ENCODE results near the gene ETV3.

DNA sequence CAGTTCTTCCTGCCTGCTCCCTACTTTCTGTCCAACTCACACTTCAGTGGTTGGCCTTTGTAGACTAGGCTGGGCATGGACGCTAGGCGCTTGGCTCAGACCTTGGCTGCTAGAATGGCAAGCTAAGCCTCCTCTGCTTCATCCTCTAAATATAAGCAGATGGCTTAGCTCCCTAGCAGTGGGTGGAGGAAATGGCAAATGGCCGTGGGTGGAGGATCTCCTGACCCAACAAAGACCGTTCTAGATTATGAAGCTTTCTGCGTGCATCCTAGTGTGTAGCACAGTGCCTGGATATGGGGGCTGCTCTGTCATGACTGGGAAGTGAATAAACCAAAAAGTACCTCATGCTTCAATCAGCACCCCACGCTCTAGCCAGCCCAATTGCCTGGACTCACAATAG, 28.2 kb downstream of the ETV3 start:
- TF ChIP-seq POLR2A (IDR thresholded peaks at IDR 0.05; ENCODE audit: extremely low read depth, insufficient read length): no peak
- TF ChIP-seq, protein P1, sequence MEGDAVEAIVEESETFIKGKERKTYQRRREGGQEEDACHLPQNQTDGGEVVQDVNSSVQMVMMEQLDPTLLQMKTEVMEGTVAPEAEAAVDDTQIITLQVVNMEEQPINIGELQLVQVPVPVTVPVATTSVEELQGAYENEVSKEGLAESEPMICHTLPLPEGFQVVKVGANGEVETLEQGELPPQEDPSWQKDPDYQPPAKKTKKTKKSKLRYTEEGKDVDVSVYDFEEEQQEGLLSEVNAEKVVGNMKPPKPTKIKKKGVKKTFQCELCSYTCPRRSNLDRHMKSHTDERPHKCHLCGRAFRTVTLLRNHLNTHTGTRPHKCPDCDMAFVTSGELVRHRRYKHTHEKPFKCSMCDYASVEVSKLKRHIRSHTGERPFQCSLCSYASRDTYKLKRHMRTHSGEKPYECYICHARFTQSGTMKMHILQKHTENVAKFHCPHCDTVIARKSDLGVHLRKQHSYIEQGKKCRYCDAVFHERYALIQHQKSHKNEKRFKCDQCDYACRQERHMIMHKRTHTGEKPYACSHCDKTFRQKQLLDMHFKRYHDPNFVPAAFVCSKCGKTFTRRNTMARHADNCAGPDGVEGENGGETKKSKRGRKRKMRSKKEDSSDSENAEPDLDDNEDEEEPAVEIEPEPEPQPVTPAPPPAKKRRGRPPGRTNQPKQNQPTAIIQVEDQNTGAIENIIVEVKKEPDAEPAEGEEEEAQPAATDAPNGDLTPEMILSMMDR (IDR thresholded peaks at IDR 0.05; ENCODE audit: low read depth, low read length): no peak

Data from NB4 (cell line).